ENCODE results near the gene TOMM34. TPM values are rescaled to one million over a fixed set of nuclear protein-coding genes. Genes with fewer than 3 reads are reported as not detected.

Gene TOMM34
- total RNA-seq, 4 donors from 2014 or later: 5.8 to 14.8 (median 13.9) TPM

GRCh38 chr20:44918761-44919160, 41.4 kb downstream of the TOMM34 start:
- Histone ChIP-seq H3K4me3 (no peak overlapping the region), H3K9me3 (no peaks in the 10 kb centered on the region), H3K27me3 (no peaks in the 10 kb centered on the region), H3K4me1 (no peaks in the 10 kb centered on the region), H3K27ac (replicated peaks in 1 of 4) (no peak overlapping the region), H3K36me3 (peaks cover 0 to 24% (median 3%) of the 10 kb centered on the region in 4 donors)
- DNase-seq (ENCODE audit: extremely low spot score): no peak
- 93% methylated on average over 10 of the region's 10 CpGs for WGBS
- TF ChIP-seq POLR2AphosphoS5 (IDR thresholded peaks at IDR 0.05) (no peak), EP300 (IDR thresholded peaks at IDR 0.05) (no peak), CTCF (IDR thresholded peaks at IDR 0.05) (no peak), POLR2A (IDR thresholded peaks at IDR 0.05; ENCODE audit: low read depth) (no peak)
- intact Hi-C loops (cut with DNase I): no loop called here

- H3K4me3 ChIP-seq: no peak overlapping the region
- no peaks in the 10 kb centered on the region for H3K9me3 ChIP-seq
- H3K27me3 ChIP-seq: no peaks in the 10 kb centered on the region
- WGBS: 98% methylated on average over 3 of the region's 3 CpGs
- H3K36me3 ChIP-seq: peaks cover 0 to 25% (median 3%) of the 10 kb centered on the region in 4 donors
- H3K27ac ChIP-seq (replicated peaks in 1 of 4): no peak overlapping the region
- TF ChIP-seq CTCF (IDR thresholded peaks at IDR 0.05): no peak
- TF ChIP-seq POLR2AphosphoS5 (IDR thresholded peaks at IDR 0.05): no peak
- TF ChIP-seq EP300 (IDR thresholded peaks at IDR 0.05): no peak
- no peak for TF ChIP-seq POLR2A (IDR thresholded peaks at IDR 0.05; ENCODE audit: low read depth)
- no peak for DNase-seq (ENCODE audit: extremely low spot score)
- no peaks in the 10 kb centered on the region for H3K4me1 ChIP-seq
- intact Hi-C loops (cut with DNase I): no loop called here
Measured at GRCh38 chr20:44918342-44918741, 41.9 kb downstream of the TOMM34 start.

- H3K4me3 ChIP-seq: no peak overlapping the region
- WGBS: 93% methylated on average over 2 of the region's 2 CpGs
- H3K4me1 ChIP-seq: no peaks in the 10 kb centered on the region
- no peaks in the 10 kb centered on the region for H3K9me3 ChIP-seq
- intact Hi-C loops (cut with DNase I): no loop called here
- no peak overlapping the region for H3K27ac ChIP-seq (replicated peaks in 1 of 4)
- no peak for DNase-seq (ENCODE audit: extremely low spot score)
- TF ChIP-seq CTCF (IDR thresholded peaks at IDR 0.05): no peak
- TF ChIP-seq EP300 (IDR thresholded peaks at IDR 0.05): no peak
- TF ChIP-seq POLR2AphosphoS5 (IDR thresholded peaks at IDR 0.05): no peak
- TF ChIP-seq POLR2A (IDR thresholded peaks at IDR 0.05; ENCODE audit: low read depth): no peak
- H3K27me3 ChIP-seq: no peaks in the 10 kb centered on the region
- H3K36me3 ChIP-seq: peaks cover 0 to 18% (median 7%) of the 10 kb centered on the region in 4 donors
Measured at GRCh38 chr20:44917399-44917798, 42.8 kb downstream of the TOMM34 start.

- no peaks in the 10 kb centered on the region for H3K4me1 ChIP-seq
- H3K27me3 ChIP-seq: no peaks in the 10 kb centered on the region
- no peak for DNase-seq (ENCODE audit: extremely low spot score)
- H3K36me3 ChIP-seq: peaks cover 0 to 15% (median 7%) of the 10 kb centered on the region in 4 donors
- no peak overlapping the region for H3K4me3 ChIP-seq
- intact Hi-C loops (cut with DNase I): no loop called here
- no peaks in the 10 kb centered on the region for H3K9me3 ChIP-seq
- TF ChIP-seq POLR2A (IDR thresholded peaks at IDR 0.05; ENCODE audit: low read depth): no peak
- TF ChIP-seq POLR2AphosphoS5 (IDR thresholded peaks at IDR 0.05): no peak
- TF ChIP-seq CTCF (IDR thresholded peaks at IDR 0.05): no peak
- no peak for TF ChIP-seq EP300 (IDR thresholded peaks at IDR 0.05)
- H3K27ac ChIP-seq (replicated peaks in 1 of 4): no peak overlapping the region
- 91% methylated on average over 9 of the region's 12 CpGs for WGBS
Measured at GRCh38 chr20:44916586-44916985, 43.6 kb downstream of the TOMM34 start.

- no peaks in the 10 kb centered on the region for H3K9me3 ChIP-seq
- H3K4me1 ChIP-seq: peaks cover 0 to 9% (median 9%) of the 10 kb centered on the region in 4 donors
- intact Hi-C loops (cut with DNase I): loop anchor here (5.0 kb wide), 1 partner anchor 42 kb away; no protein-coding TSS in a partner anchor
- WGBS: 56% methylated on average over 1 of the region's 1 CpG
- H3K27ac ChIP-seq (replicated peaks in 1 of 4): no peak overlapping the region
- H3K27me3 ChIP-seq: no peaks in the 10 kb centered on the region
- H3K4me3 ChIP-seq: no peak overlapping the region
- peaks cover 0 to 15% (median 7%) of the 10 kb centered on the region in 4 donors for H3K36me3 ChIP-seq
- TF ChIP-seq POLR2AphosphoS5 (IDR thresholded peaks at IDR 0.05) (no peak), EP300 (IDR thresholded peaks at IDR 0.05) (no peak), CTCF (IDR thresholded peaks at IDR 0.05) (no peak)
- no peak for DNase-seq (ENCODE audit: extremely low spot score)
Measured at GRCh38 chr20:44914924-44915323, 45.3 kb downstream of the TOMM34 start.
